Aorta (tissue), 5 donors: ENCODE results near the gene DCUN1D3. TPM values are rescaled to one million over a fixed set of nuclear protein-coding genes. Genes with fewer than 3 reads are reported as not detected.

Source experiments
- ATAC-seq: fragments of 200-7000 bp; cut with Tn5 transposase; one replicate; pipeline ENCODE4 v1.9.1; 2022; ENCODE audit warnings: moderate library complexity; ENCODE audit not compliant: low FRiP score
- DNase-seq, 2 donors: peaks; one replicate each; pipeline ENCODE4 v3.0.0-alpha.2; 2020
- H3K27ac ChIP-seq, 2 donors: one replicate each; pipeline ENCODE4 v1.5.1; 2013; ENCODE audit warnings: low read length in 2 of 2, mild to moderate bottlenecking in 2 of 2, moderate library complexity in 2 of 2, control low read depth in 1 of 2, inconsistent platforms in 1 of 2, low read depth in 1 of 2
- H3K27me3 ChIP-seq, 2 donors: one replicate each; pipeline ENCODE4 v1.6.1; 2013; ENCODE audit warnings: control low read depth in 1 of 2, low read length in 1 of 2, mild to moderate bottlenecking in 1 of 2, moderate library complexity in 1 of 2; ENCODE audit not compliant: insufficient read depth in 2 of 2, control insufficient read depth in 1 of 2
- H3K36me3 ChIP-seq, 2 donors: one replicate each; pipeline ENCODE4 v1.6.1; 2013; ENCODE audit warnings: control low read depth in 1 of 2, low read length in 1 of 2, mild to moderate bottlenecking in 1 of 2; ENCODE audit not compliant: insufficient read depth in 2 of 2, control insufficient read depth in 1 of 2
- H3K4me1 ChIP-seq, 2 donors: one replicate each; pipeline ENCODE4 v1.6.1; 2013; ENCODE audit warnings: low read length in 2 of 2, control low read depth in 1 of 2, mild to moderate bottlenecking in 1 of 2, moderate library complexity in 1 of 2; ENCODE audit not compliant: insufficient read depth in 2 of 2, control insufficient read depth in 1 of 2
- H3K4me3 ChIP-seq, 2 donors: one replicate each; pipeline ENCODE4 v1.5.1; 2013; ENCODE audit warnings: low read length in 2 of 2, control low read depth in 1 of 2, mild to moderate bottlenecking in 1 of 2
- H3K9me3 ChIP-seq: one replicate; pipeline ENCODE4 v1.6.1; 2013; ENCODE audit warnings: mild to moderate bottlenecking, low read length; ENCODE audit not compliant: control insufficient read depth
- whole genome bisulfite sequencing, 2 donors: extraction: QIAGEN DNeasy Blood & Tissue Kit; methylation state at CpG; one replicate each; pipeline ENCODE4 v1.1.7; 2013; 5-methylcytosine and 5-hydroxymethylcytosine counted together
- intact Hi-C, 2 donors: fragments of 100-400 bp; cut with DNase I; formaldehyde crosslinking; loops; one replicate each; pipeline versions ENCODE4 v1.14.2 to v1.15.0; 2022
- polyA plus RNA-seq, 2 donors: library from polyadenylated mRNA; stranded (reverse); fragments of 200-250 nt; gene quantifications; one replicate each; pipeline ENCODE4 v1.2.3, GENCODE V29; 2013
- total RNA-seq, 2 donors: library from RNA; stranded (reverse); fragmentation: NEBNext Ultra II Directional; extraction: Animal tissue kit (Norgen Biotek cat#: 25700); gene quantifications; one replicate each; pipeline ENCODE4 v1.2.1, GENCODE V29; 2021
- donor health status: healthy with polysubstance abuse.
- donor health status: Bipolar disorder and iron deficiency.
- donor health status: DM: no; HTN: no; CAD: no.
- donor health status: DM: no; HTN: no; CAD: no.
- donor health status: DM: yes; HTN: yes; CAD: no.

Gene DCUN1D3
- total and polyA plus RNA-seq, 4 donors: 3.9 to 54.5 (median 16.8) TPM

- Histone ChIP-seq H3K36me3 (peaks cover 3 to 5% of the 10 kb centered on the region in 2 donors), H3K27ac (no peak overlapping the region), H3K4me1 (peaks cover 7 to 18% of the 10 kb centered on the region in 2 donors), H3K4me3 (no peak overlapping the region), H3K27me3 (no peaks in the 10 kb centered on the region), H3K9me3 (no peaks in the 10 kb centered on the region)
- DNase-seq (no peak), ATAC-seq (no peak)
- intact Hi-C loops: no loop called here
- WGBS, 2 donors: 80 to 83% methylated on average over 4 of the region's 4 CpGs
Measured at GRCh38 chr16:20889625-20890275, 10.4 kb downstream of the DCUN1D3 start.

- H3K36me3 ChIP-seq: peaks cover 2 to 3% of the 10 kb centered on the region in 2 donors
- DNase-seq (no peak), ATAC-seq (no peak)
- intact Hi-C loops: no loop called here
- 94 to 95% methylated on average over 1 of the region's 1 CpG for WGBS, 2 donors
- H3K4me3 ChIP-seq: no peak overlapping the region
- peak overlapping the region in 1 of 2 donors; percentile 28 for H3K27ac ChIP-seq
- no peaks in the 10 kb centered on the region for H3K9me3 ChIP-seq
- H3K4me1 ChIP-seq: peaks cover 5 to 22% of the 10 kb centered on the region in 2 donors
- H3K27me3 ChIP-seq: no peaks in the 10 kb centered on the region
Measured at GRCh38 chr16:20887207-20887606, 13.0 kb downstream of the DCUN1D3 start.

GRCh38 chr16:20886320-20886719 is 13.8 kb downstream of the DCUN1D3 start:
- H3K4me1 ChIP-seq: peaks cover 6 to 16% of the 10 kb centered on the region in 2 donors
- no peak overlapping the region for H3K27ac ChIP-seq
- peaks cover 2% of the 10 kb centered on the region in 2 donors for H3K36me3 ChIP-seq
- no peak overlapping the region for H3K4me3 ChIP-seq
- no peak for DNase-seq
- intact Hi-C loops: no loop called here
- WGBS, 2 donors: 0 to 1% methylated on average over 1 of the region's 1 CpG
- ATAC-seq: no peak
- H3K9me3 ChIP-seq: no peaks in the 10 kb centered on the region
- no peaks in the 10 kb centered on the region for H3K27me3 ChIP-seq

- intact Hi-C loops: no loop called here
- Histone ChIP-seq H3K36me3 (no peaks in the 10 kb centered on the region), H3K4me1 (peaks cover 2 to 18% of the 10 kb centered on the region in 2 donors), H3K9me3 (no peaks in the 10 kb centered on the region), H3K27ac (no peak overlapping the region), H3K27me3 (no peaks in the 10 kb centered on the region), H3K4me3 (no peak overlapping the region)
- DNase-seq (no peak), ATAC-seq (no peak)
- WGBS, 2 donors: 78 to 80% methylated on average over 1 of the region's 1 CpG
Measured at GRCh38 chr16:20884240-20884556, 16.0 kb downstream of the DCUN1D3 start.

GRCh38 chr16:20883554-20884239 is 16.5 kb downstream of the DCUN1D3 start:
- peaks cover 2 to 20% of the 10 kb centered on the region in 2 donors for H3K4me1 ChIP-seq
- WGBS, 2 donors: 74 to 75% methylated on average over 5 of the region's 5 CpGs
- ATAC-seq (no peak), DNase-seq (no peak)
- no peak overlapping the region for H3K27ac ChIP-seq
- H3K9me3 ChIP-seq: no peaks in the 10 kb centered on the region
- no peak overlapping the region for H3K4me3 ChIP-seq
- no peaks in the 10 kb centered on the region for H3K27me3 ChIP-seq
- intact Hi-C loops: no loop called here
- no peaks in the 10 kb centered on the region for H3K36me3 ChIP-seq

GRCh38 chr16:20881503-20881878 is 18.7 kb downstream of the DCUN1D3 start:
- ATAC-seq: no peak
- peaks cover 6 to 14% of the 10 kb centered on the region in 2 donors for H3K4me1 ChIP-seq
- intact Hi-C loops: no loop called here
- H3K4me3 ChIP-seq: no peak overlapping the region
- H3K27ac ChIP-seq: peak overlapping the region in 1 of 2 donors; percentile 54
- no peaks in the 10 kb centered on the region for H3K9me3 ChIP-seq
- WGBS, 2 donors: 66 to 67% methylated on average over 6 of the region's 6 CpGs
- no peak for DNase-seq
- H3K27me3 ChIP-seq: no peaks in the 10 kb centered on the region
- no peaks in the 10 kb centered on the region for H3K36me3 ChIP-seq

GRCh38 chr16:20880867-20881502 is 19.2 kb downstream of the DCUN1D3 start:
- Histone ChIP-seq H3K4me3 (no peak overlapping the region), H3K27ac (peak overlapping the region in 1 of 2 donors; percentile 54), H3K27me3 (no peaks in the 10 kb centered on the region), H3K36me3 (no peaks in the 10 kb centered on the region), H3K4me1 (peaks cover 6 to 14% of the 10 kb centered on the region in 2 donors), H3K9me3 (no peaks in the 10 kb centered on the region)
- ATAC-seq: no peak
- no peak for DNase-seq
- WGBS, 2 donors: 14 to 17% methylated on average over 3 of the region's 3 CpGs
- intact Hi-C loops: no loop called here

GRCh38 chr16:20879175-20880040 is 20.8 kb downstream of the DCUN1D3 start:
- intact Hi-C loops: no loop called here
- Histone ChIP-seq H3K9me3 (no peaks in the 10 kb centered on the region), H3K27ac (peak overlapping the region; percentile 86 to 95), H3K27me3 (no peaks in the 10 kb centered on the region), H3K4me3 (peak overlapping the region in 1 of 2 donors; percentile 26), H3K36me3 (no peaks in the 10 kb centered on the region), H3K4me1 (peaks cover 6 to 15% of the 10 kb centered on the region in 2 donors)
- peak; percentile 72 for ATAC-seq
- no peak for DNase-seq
- 8% methylated on average over 7 of the region's 7 CpGs for WGBS, 2 donors
